VCaP (cell line): ENCODE data around the gene ARHGAP32.

ENCODE experiments used
- H3K27ac ChIP-seq: fragments of 450-650 bp; 2 replicates; pipeline ENCODE4 v1.5.1; 2017
- TF ChIP-seq, protein P1 (sequence below): fragments of 450-650 bp; conservative IDR thresholded peaks from 2 replicates; pipeline ENCODE4 v1.5.1; 2017; ENCODE audit warnings: mild to moderate bottlenecking, moderate library complexity

Gene ARHGAP32

GRCh38 chr11:129214710-129215295 lies 22.7 kb upstream of the ARHGAP32 start:
- TF ChIP-seq, protein P1, sequence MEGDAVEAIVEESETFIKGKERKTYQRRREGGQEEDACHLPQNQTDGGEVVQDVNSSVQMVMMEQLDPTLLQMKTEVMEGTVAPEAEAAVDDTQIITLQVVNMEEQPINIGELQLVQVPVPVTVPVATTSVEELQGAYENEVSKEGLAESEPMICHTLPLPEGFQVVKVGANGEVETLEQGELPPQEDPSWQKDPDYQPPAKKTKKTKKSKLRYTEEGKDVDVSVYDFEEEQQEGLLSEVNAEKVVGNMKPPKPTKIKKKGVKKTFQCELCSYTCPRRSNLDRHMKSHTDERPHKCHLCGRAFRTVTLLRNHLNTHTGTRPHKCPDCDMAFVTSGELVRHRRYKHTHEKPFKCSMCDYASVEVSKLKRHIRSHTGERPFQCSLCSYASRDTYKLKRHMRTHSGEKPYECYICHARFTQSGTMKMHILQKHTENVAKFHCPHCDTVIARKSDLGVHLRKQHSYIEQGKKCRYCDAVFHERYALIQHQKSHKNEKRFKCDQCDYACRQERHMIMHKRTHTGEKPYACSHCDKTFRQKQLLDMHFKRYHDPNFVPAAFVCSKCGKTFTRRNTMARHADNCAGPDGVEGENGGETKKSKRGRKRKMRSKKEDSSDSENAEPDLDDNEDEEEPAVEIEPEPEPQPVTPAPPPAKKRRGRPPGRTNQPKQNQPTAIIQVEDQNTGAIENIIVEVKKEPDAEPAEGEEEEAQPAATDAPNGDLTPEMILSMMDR, result no peak
- no peak overlapping the region for H3K27ac ChIP-seq

GRCh38 chr11:129213261-129213660 lies 21.1 kb upstream of the ARHGAP32 start:
- TF ChIP-seq, protein P1, result no peak
- no peak overlapping the region for H3K27ac ChIP-seq

GRCh38 chr11:129211397-129211796 lies 19.3 kb upstream of the ARHGAP32 start:
- H3K27ac ChIP-seq, result peak overlapping the region; percentile 51

DNA sequence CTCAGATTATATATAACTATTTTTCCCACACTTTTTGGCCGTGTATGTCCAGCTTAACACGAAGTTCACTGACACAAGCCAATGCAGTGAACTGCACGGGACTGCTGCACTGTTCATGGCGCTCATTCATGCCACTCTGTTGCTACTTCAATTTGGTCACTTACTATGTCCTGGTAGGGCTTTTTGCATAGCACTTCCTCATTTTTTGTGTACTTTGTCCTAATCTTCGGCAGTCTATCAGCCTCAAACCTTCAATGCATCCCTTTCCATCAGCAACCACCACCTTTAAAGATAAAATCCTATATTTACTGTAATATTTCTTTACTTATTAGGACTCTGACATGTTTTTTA lies 18.7 kb upstream of the ARHGAP32 start:
- TF ChIP-seq, protein P1, result no peak
- peak overlapping the region; percentile 51 for H3K27ac ChIP-seq

More at GRCh38 chr11:129211397-129211796, 19.3 kb upstream of the ARHGAP32 start:
- TF ChIP-seq, protein P1, result no peak

- peak overlapping the region; percentile 51 for H3K27ac ChIP-seq
- TF ChIP-seq, protein P1, result no peak
Observed at GRCh38 chr11:129209891-129210830, 18.0 kb upstream of the ARHGAP32 start.

GRCh38 chr11:129208863-129209262 lies 16.7 kb upstream of the ARHGAP32 start:
- H3K27ac ChIP-seq, result peak overlapping the region; percentile 51
- TF ChIP-seq, protein P1, result no peak

DNA sequence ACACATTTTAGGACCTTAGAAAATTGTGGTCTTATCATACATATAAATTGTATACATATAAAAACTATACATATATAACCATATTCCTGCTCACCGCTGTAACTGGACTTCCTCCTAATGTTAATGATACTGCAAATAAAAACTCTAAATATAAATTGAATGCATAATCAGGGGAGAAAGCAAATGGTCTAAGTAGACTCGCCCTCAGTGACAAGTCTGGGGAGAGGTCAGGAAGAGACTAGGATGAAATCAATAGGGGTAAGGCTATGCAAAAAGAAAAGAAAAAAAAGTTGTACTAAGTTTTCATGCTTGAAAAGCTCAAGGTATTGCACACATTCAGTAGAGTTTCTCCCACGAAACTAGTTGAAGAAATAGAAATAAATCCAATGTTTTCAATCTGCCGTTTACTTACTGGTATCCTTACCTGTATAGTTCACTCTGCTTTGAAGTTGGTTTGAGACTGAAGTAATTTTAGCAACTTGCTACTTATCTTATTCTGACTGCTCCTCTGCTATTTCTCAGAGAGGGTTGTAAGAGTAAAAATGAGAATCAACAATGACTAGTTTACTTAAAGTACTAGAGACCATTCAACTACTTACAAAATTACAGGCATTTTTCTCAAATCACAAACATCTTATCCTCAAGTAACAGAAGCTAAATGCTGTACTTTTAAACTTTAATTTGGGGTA lies 12.2 kb upstream of the ARHGAP32 start:
- no peak overlapping the region for H3K27ac ChIP-seq
- TF ChIP-seq, protein P1, result no peak
